ENCODE results near the gene LMOD1. TPM values are rescaled to one million over a fixed set of nuclear protein-coding genes. Genes with fewer than 3 reads are reported as not detected.

The LMOD1 gene
- total RNA-seq, 1 experiment from 2014 or later = not detected

DNA sequence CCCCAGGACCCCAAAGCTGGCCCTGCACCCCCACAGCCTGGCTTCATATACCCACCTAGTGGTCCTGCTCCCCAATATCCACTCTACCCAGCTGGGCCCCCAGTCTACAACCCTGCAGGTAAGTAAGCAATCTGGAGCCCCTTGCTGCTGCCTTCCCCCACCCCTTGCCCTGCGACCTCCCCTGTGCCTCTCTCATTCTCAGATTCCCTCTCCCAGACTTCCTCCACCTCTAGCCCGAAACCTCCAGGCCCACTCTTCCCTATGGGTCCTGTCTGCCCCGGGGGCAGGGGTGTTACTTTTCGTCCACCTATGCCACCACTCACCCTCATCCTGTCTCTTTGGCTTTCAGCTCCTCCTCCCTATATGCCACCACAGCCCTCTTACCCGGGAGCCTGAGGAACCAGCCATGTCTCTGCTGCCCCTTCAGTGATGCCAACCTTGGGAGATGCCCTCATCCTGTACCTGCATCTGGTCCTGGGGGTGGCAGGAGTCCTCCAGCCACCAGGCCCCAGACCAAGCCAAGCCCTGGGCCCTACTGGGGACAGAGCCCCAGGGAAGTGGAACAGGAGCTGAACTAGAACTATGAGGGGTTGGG lies 54.8 kb downstream of the LMOD1 start:
- Histone ChIP-seq H3K36me3 (ENCODE audit: insufficient read depth, low read length) (no peaks in the 10 kb centered on the region), H3K9me3 (ENCODE audit: low read length) (no peaks in the 10 kb centered on the region), H4K20me1 (ENCODE audit: insufficient read depth, low read depth, low read length) (no peaks in the 10 kb centered on the region), H3K9me2 (replicated peaks; ENCODE audit: insufficient read depth, low read length) (no peaks in the 10 kb centered on the region), H3K4me2 (ENCODE audit: low read depth, low read length, poor library complexity, severe bottlenecking) (no peak overlapping the region), H3K4me3 (ENCODE audit: low read length) (no peak overlapping the region), H3K27ac (ENCODE audit: low read length) (no peak overlapping the region), H2AFZ (ENCODE audit: low read length) (no peak overlapping the region), H3K4me1 (ENCODE audit: low read length) (0 out of 2 replicates have a peak, but pooled peaks cover 2% of the 10 kb centered on the region), H3K79me2 (ENCODE audit: low read length) (no peaks in the 10 kb centered on the region), H3K27me3 (ENCODE audit: low read length) (no peaks in the 10 kb centered on the region), H3K9ac (ENCODE audit: low read length) (no peak overlapping the region)
- DNase-seq = no peak

DNA sequence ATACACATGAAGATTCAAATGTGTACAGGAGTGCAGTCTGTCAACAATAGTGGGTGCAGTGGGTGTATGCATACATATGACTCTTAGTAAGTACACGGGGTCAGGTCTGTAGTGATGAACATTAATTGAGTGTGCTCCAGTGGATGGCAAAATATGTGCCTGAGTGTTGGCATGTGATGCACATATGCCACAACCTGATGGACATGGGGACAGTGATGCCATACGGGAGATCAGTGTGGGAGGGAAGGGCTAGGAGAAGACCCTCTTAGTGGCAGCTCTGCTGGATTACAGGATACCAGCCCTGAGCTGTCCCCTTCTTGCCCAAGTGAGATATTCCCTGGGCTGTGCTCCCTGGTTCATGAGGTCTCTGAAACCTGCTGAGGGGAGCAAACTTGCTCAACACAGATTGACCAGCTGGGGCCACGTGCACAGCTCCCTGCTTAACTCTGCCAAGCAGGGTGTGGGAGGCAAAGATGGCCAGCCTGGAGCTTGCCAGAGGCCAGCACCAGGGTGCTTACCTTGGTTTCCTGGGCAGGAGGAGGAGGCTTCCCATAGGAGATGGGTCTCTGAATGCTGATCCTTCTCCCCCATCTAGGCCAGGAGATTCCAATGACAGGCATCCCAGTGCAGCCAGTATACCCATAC lies 55.4 kb downstream of the LMOD1 start:
- Histone ChIP-seq H3K79me2 (ENCODE audit: low read length) (no peaks in the 10 kb centered on the region), H3K9me2 (replicated peaks; ENCODE audit: insufficient read depth, low read length) (no peaks in the 10 kb centered on the region), H3K27ac (ENCODE audit: low read length) (no peak overlapping the region), H4K20me1 (ENCODE audit: insufficient read depth, low read depth, low read length) (no peaks in the 10 kb centered on the region), H3K4me3 (ENCODE audit: low read length) (no peak overlapping the region), H3K9ac (ENCODE audit: low read length) (no peak overlapping the region), H3K36me3 (ENCODE audit: insufficient read depth, low read length) (no peaks in the 10 kb centered on the region), H2AFZ (ENCODE audit: low read length) (no peak overlapping the region), H3K4me1 (ENCODE audit: low read length) (no peaks in the 10 kb centered on the region), H3K27me3 (ENCODE audit: low read length) (no peaks in the 10 kb centered on the region), H3K9me3 (ENCODE audit: low read length) (no peaks in the 10 kb centered on the region), H3K4me2 (ENCODE audit: low read depth, low read length, poor library complexity, severe bottlenecking) (no peak overlapping the region)
- DNase-seq = no peak

DNA sequence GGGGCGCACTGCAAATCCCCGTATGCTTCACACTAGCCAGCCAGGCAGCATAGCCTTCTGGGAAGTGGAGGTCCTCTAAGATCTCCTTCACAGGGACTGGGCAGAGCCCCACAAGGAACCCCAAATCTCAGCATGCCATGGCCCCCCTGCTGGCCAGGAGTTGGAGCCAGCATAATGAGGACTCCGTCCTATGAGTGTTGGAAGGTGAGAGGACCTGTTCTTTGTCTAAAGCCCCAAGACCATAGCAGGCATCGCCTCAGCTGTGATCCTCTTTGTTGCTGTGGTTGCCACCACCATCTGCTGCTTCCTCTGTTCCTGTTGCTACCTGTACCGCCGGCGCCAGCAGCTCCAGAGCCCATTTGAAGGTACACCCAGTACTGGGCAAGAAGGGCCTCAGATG lies 56.1 kb downstream of the LMOD1 start:
- Histone ChIP-seq H3K9ac (ENCODE audit: low read length) (no peak overlapping the region), H3K4me2 (ENCODE audit: low read depth, low read length, poor library complexity, severe bottlenecking) (no peak overlapping the region), H3K27ac (ENCODE audit: low read length) (no peak overlapping the region), H3K4me3 (ENCODE audit: low read length) (no peak overlapping the region), H2AFZ (ENCODE audit: low read length) (no peak overlapping the region), H3K36me3 (ENCODE audit: insufficient read depth, low read length) (no peaks in the 10 kb centered on the region), H3K4me1 (ENCODE audit: low read length) (no peaks in the 10 kb centered on the region), H3K9me2 (replicated peaks; ENCODE audit: insufficient read depth, low read length) (no peaks in the 10 kb centered on the region), H3K27me3 (ENCODE audit: low read length) (no peaks in the 10 kb centered on the region), H3K9me3 (ENCODE audit: low read length) (no peaks in the 10 kb centered on the region), H3K79me2 (ENCODE audit: low read length) (no peaks in the 10 kb centered on the region), H4K20me1 (ENCODE audit: insufficient read depth, low read depth, low read length) (no peaks in the 10 kb centered on the region)
- DNase-seq = no peak

DNA sequence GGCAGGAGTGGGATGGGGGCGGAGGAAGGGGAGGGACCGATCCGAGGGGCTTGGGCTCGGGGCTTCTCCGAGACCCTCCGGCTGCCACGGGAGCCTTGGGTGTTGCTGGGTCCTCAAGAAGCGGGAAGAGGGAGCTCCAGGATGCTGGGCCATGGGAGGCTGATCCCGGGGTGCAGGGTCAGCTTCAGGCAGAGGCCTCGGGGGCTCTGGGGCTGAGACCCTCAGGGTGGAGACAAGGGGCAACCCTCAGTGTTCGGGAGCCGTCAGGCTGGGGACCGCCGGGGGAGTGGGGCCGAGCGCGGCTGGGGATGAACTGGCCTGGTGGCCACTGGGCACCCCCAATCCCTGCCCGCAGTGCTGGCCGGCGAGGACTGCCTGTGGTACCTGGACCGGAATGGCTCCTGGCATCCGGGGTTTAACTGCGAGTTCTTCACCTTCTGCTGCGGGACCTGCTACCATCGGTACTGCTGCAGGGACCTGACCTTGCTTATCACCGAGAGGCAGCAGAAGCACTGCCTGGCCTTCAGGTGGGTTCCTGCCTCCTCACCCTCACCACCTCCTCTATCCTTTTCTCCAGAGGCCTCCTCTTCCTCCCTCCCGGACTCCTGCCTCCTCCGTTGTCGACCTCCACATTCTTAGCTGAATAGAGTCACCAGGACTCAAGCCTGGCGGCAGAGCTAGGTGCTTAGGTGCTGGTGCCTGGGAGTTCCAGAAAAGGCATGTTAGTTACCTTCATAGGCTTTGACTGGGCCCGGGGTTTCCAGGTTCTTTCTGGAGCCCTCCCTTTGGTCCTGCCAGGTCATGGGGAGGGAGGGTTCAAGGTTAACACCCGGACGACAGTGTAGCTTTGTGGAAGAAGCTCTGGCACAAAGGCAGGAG lies 57.0 kb downstream of the LMOD1 start:
- no peaks in the 10 kb centered on the region for H3K4me1 ChIP-seq (ENCODE audit: low read length)
- no peak overlapping the region for H3K27ac ChIP-seq (ENCODE audit: low read length)
- no peaks in the 10 kb centered on the region for H4K20me1 ChIP-seq (ENCODE audit: insufficient read depth, low read depth, low read length)
- no peak overlapping the region for H3K4me2 ChIP-seq (ENCODE audit: low read depth, low read length, poor library complexity, severe bottlenecking)
- H3K9me3 ChIP-seq (ENCODE audit: low read length) = no peaks in the 10 kb centered on the region
- H2AFZ ChIP-seq (ENCODE audit: low read length) = no peak overlapping the region
- no peak overlapping the region for H3K4me3 ChIP-seq (ENCODE audit: low read length)
- no peaks in the 10 kb centered on the region for H3K27me3 ChIP-seq (ENCODE audit: low read length)
- H3K9ac ChIP-seq (ENCODE audit: low read length) = no peak overlapping the region
- no peaks in the 10 kb centered on the region for H3K36me3 ChIP-seq (ENCODE audit: insufficient read depth, low read length)
- H3K79me2 ChIP-seq (ENCODE audit: low read length) = no peaks in the 10 kb centered on the region
- no peak for DNase-seq
- H3K9me2 ChIP-seq (replicated peaks; ENCODE audit: insufficient read depth, low read length) = no peaks in the 10 kb centered on the region

DNA sequence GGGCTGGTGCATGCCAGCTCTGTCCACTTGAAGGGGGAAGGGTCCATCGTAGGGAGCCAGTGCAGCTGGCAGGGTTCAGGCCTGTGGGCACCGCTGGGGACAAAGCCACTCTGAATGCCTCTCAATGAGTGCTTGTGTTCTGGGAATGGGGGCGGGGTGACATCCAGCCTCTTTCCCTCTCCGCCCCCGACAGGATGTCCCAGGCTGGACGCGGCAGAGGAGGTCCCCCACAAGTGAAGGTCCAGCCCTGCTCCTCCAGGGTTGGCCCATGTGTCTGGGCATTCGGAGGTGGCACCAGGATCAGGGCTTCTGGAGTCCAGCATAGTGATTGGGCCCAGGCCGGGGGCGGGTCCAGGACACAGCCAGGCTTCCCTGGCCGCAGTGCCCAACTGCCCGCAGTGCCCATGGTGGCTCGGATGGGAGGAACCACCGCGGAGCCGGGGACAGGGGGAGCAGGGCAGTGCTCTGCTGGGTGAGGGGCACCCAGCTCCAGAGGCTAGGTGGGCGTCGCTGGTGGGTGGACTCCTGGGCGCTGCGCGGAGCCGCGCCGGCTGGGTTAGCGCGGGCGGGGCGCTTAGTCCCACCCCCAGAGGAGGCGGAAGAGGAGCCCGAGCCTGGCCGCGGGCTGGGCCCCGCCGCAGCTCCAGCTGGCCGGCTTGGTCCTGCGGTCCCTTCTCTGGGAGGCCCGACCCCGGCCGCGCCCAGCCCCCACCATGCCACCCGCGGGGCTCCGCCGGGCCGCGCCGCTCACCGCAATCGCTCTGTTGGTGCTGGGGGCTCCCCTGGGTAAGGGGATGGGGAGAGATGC lies 57.9 kb downstream of the LMOD1 start, which contains the start of gene SHISA4:
SHISA4 (plus strand) TSS at position 617 of the 808 bp plus-strand sequence; CDS start at position 714, 97 bp downstream.
- Histone ChIP-seq H2AFZ (ENCODE audit: low read length) (no peak within 1 kb of the TSS), H3K4me3 (ENCODE audit: low read length) (no peak within 1 kb of the TSS), H3K4me1 (ENCODE audit: low read length) (0 out of 2 replicates have a peak, but pooled peaks cover 3% of the 10 kb centered on the region), H3K9me3 (ENCODE audit: low read length) (no peaks in the 10 kb centered on the region), H3K27me3 (ENCODE audit: low read length) (no peaks in the 10 kb centered on the region), H4K20me1 (ENCODE audit: insufficient read depth, low read depth, low read length) (no peaks in the 10 kb centered on the region), H3K36me3 (ENCODE audit: insufficient read depth, low read length) (no peaks in the 10 kb centered on the region), H3K79me2 (ENCODE audit: low read length) (no peaks in the 10 kb centered on the region), H3K27ac (ENCODE audit: low read length) (no peak within 1 kb of the TSS), H3K9ac (ENCODE audit: low read length) (no peak within 1 kb of the TSS), H3K4me2 (ENCODE audit: low read depth, low read length, poor library complexity, severe bottlenecking) (no peak within 1 kb of the TSS), H3K9me2 (replicated peaks; ENCODE audit: insufficient read depth, low read length) (no peaks in the 10 kb centered on the region)
- DNase-seq = no peak

DNA sequence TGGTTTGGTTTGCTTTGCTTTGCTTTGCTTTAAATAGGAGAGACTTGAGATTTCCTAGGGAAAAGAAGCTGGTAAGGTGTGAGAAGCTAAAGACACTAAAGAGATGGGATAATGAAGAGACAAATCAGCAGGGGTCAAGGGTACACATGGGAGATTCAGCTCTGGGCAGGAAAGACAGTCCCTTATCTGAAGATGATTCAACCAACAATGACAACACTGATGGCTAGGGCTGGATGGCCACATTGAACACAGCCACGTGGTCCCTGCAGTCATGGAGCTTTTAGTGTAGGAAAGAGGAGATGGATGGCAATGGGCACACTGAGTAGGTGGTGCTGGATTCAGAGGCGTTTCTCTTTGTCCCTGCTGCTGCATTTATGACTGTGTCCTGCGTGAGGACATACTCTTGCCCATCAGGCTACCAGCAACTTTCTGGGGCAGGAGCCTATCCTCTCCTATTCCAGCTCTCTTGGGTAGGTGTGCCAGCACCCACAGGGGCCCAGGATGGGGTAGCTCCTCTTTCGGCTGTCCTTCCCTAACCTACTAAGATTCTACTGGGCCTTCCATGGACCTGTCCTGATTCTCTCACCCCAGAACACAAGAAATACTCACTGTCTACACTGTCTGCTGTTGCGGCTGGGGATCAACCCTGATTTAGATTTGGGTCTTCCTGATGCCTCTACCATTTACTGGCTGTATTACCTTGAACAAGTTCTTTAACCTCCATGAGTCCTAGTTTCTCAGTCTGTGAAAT lies 59.1 kb downstream of the LMOD1 start:
- no peaks in the 10 kb centered on the region for H3K79me2 ChIP-seq (ENCODE audit: low read length)
- H3K27me3 ChIP-seq (ENCODE audit: low read length) = no peaks in the 10 kb centered on the region

DNA sequence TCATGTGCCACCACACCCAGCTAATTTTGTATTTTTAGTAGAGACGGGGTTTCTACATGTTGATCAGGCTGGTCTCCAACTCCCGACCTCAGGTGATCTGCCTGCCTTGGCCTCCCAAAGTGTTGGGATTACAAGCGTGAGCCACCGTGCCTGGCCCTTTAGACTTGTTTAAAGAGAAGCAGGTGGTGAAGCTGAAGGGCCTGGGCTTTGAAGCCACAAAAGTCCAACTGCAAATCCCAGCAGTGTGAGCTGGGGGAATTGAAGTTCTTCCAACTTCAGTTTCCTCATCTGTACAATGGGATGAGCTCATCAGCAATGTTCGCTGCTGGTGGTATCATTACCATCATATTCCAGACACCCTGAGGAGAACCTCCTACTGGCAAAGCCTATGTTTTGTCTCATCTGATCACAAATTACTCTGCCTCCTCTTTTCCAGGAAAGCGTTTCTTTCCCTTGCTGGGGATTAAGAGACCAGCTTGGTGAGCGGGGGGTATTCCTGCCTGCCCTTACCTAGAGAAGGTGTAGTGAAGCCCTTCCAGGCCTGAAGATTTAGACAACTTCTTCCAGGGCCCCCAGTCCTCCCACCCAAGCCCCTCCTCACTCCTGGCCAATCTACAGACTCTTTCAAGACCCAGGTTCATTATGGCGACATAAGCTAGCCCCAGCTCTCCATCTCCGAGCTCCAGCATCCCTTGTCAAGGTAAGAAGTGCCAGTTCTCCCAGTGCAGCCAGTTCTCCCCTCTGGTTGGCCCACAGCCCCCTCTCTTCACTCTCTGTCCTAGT lies 60.1 kb downstream of the LMOD1 start:
- H2AFZ ChIP-seq (ENCODE audit: low read length) = no peak overlapping the region
- no peaks in the 10 kb centered on the region for H3K9me3 ChIP-seq (ENCODE audit: low read length)
- no peak for DNase-seq

More for the DNA sequence above, 59.1 kb downstream of the LMOD1 start:
- no peak for DNase-seq
- Histone ChIP-seq H3K27ac (ENCODE audit: low read length) (no peak overlapping the region), H3K9me3 (ENCODE audit: low read length) (no peaks in the 10 kb centered on the region), H3K4me2 (ENCODE audit: low read depth, low read length, poor library complexity, severe bottlenecking) (no peak overlapping the region), H3K9ac (ENCODE audit: low read length) (no peak overlapping the region), H3K9me2 (replicated peaks; ENCODE audit: insufficient read depth, low read length) (no peaks in the 10 kb centered on the region), H2AFZ (ENCODE audit: low read length) (no peak overlapping the region), H3K36me3 (ENCODE audit: insufficient read depth, low read length) (no peaks in the 10 kb centered on the region), H4K20me1 (ENCODE audit: insufficient read depth, low read depth, low read length) (no peaks in the 10 kb centered on the region), H3K4me1 (ENCODE audit: low read length) (0 out of 2 replicates have a peak, but pooled peaks cover 7% of the 10 kb centered on the region), H3K4me3 (ENCODE audit: low read length) (no peak overlapping the region)

More for the DNA sequence above, 60.1 kb downstream of the LMOD1 start:
- Histone ChIP-seq H3K4me2 (ENCODE audit: low read depth, low read length, poor library complexity, severe bottlenecking) (no peak overlapping the region), H3K27me3 (ENCODE audit: low read length) (no peaks in the 10 kb centered on the region), H3K79me2 (ENCODE audit: low read length) (no peaks in the 10 kb centered on the region), H3K4me3 (ENCODE audit: low read length) (no peak overlapping the region), H3K36me3 (ENCODE audit: insufficient read depth, low read length) (no peaks in the 10 kb centered on the region), H4K20me1 (ENCODE audit: insufficient read depth, low read depth, low read length) (0 out of 2 replicates have a peak, but pooled peaks cover 3% of the 10 kb centered on the region), H3K4me1 (ENCODE audit: low read length) (0 out of 2 replicates have a peak, but pooled peaks cover 7% of the 10 kb centered on the region), H3K9ac (ENCODE audit: low read length) (no peak overlapping the region), H3K9me2 (replicated peaks; ENCODE audit: insufficient read depth, low read length) (no peaks in the 10 kb centered on the region), H3K27ac (ENCODE audit: low read length) (no peak overlapping the region)
